OCI-LY3 (cell line): Measurements from ENCODE around the gene DYNC1H1.

Source experiments
- CTCF ChIP-seq: fragments of 200-600, 300-600 bp; sonication (generic); IDR thresholded peaks from 2 replicates; pipeline ENCODE4 v1.5.1; 2014; ENCODE audit warnings: antibody characterized with exemption, low read length, low read depth
- EZH2phosphoT487 ChIP-seq: fragments of 200-600 bp; shearing (Covaris generic); IDR thresholded peaks from 2 replicates; pipeline ENCODE4 v1.6.1; 2018; ENCODE audit warnings: antibody characterized with exemption, mixed run types, low read depth

GRCh38 chr14:101929946-101930345 lies 34.4 kb upstream of the DYNC1H1 start:
- TF ChIP-seq CTCF: no peak
- no peak for TF ChIP-seq EZH2phosphoT487
